Fibroblast of the aortic adventitia (primary cell): Measurements from ENCODE around the gene ARGFX. TPM values are rescaled to one million over a fixed set of nuclear protein-coding genes. Genes with fewer than 3 reads are reported as not detected.
"Not testable (repeated sequence)": the region's sequence is repeated elsewhere in the genome, so short reads cannot be mapped to it uniquely, and the experiment has no call there.

Experiments
- DNase-seq: peaks from one replicate; pipeline ENCODE4 v3.0.0-alpha.2; 2010; ENCODE audit warnings: low read depth
- H3K4me3 ChIP-seq: 2 replicates; pipeline ENCODE4 v1.5.1; 2011; ENCODE audit warnings: low read depth, mild to moderate bottlenecking, control low read depth, low read length, moderate library complexity
- total RNA-seq: library from RNA; depleted of rRNA; stranded (reverse); fragments of >200 nt; gene quantifications from 2 replicates; pipeline ENCODE4 v1.2.3, GENCODE V29; 2012; ENCODE audit warnings: low replicate concordance
- TF ChIP-seq, protein P1 (sequence below): IDR thresholded peaks from 2 replicates; pipeline ENCODE4 v1.5.1; 2011; ENCODE audit warnings: mild to moderate bottlenecking, low read length, control low read depth, inconsistent platforms; ENCODE audit not compliant: insufficient read depth

The ARGFX gene
- total RNA-seq, 1 donor, result not detected

GRCh38 chr3:121595765-121596406 lies 28.1 kb downstream of the ARGFX start:
- DNase-seq, result no peak
- no peak overlapping the region for H3K4me3 ChIP-seq
- TF ChIP-seq, protein P1, sequence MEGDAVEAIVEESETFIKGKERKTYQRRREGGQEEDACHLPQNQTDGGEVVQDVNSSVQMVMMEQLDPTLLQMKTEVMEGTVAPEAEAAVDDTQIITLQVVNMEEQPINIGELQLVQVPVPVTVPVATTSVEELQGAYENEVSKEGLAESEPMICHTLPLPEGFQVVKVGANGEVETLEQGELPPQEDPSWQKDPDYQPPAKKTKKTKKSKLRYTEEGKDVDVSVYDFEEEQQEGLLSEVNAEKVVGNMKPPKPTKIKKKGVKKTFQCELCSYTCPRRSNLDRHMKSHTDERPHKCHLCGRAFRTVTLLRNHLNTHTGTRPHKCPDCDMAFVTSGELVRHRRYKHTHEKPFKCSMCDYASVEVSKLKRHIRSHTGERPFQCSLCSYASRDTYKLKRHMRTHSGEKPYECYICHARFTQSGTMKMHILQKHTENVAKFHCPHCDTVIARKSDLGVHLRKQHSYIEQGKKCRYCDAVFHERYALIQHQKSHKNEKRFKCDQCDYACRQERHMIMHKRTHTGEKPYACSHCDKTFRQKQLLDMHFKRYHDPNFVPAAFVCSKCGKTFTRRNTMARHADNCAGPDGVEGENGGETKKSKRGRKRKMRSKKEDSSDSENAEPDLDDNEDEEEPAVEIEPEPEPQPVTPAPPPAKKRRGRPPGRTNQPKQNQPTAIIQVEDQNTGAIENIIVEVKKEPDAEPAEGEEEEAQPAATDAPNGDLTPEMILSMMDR, result no peak

DNA sequence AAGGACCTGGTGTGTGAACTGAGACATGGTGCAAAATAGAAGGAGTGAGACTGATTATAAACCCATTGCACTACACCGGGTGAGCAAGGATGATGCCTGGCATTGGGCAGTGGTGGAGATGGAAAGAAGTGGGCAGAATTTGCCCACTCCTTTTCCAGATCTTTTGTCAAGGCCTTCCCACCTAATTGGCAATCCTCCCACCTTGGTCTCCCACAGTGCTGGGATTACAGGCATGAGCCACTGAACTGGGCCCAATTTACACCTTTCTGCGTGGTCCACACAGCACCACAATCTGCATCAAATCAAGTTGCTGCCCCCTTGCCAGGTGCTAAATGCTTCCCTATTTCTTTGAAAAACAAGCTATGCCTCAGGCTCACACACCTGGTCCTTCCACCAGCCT lies 30.8 kb downstream of the ARGFX start:
- no peak overlapping the region for H3K4me3 ChIP-seq
- TF ChIP-seq, protein P1, result no peak
- no peak for DNase-seq

- DNase-seq, H3K4me3 ChIP-seq: not testable (repeated sequence)
Measured at GRCh38 chr3:121599900-121600299, 32.2 kb downstream of the ARGFX start.

GRCh38 chr3:121601212-121601812 lies 33.6 kb downstream of the ARGFX start:
- TF ChIP-seq, protein P1, result no peak
- no peak overlapping the region for H3K4me3 ChIP-seq
- no peak for DNase-seq

DNA sequence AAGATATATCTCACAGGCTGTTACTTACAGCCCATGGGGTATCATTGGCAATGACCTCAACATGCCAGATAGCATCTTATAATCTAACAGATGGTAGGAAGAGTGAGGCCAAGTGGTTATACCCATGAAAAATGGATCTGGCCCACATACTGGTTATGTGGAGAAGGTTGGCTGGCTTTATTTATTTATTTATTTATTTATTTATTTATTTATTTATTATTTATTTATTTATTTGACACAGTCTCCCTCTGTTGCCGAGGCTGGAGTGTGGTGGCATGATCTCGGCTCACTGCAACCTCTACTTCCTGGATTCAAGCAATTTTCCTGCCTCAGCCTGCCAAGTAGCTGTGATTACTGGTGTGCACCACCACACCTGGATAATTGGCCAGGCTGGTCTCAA lies 37.0 kb downstream of the ARGFX start:
- DNase-seq, result no peak
- no peak overlapping the region for H3K4me3 ChIP-seq
- TF ChIP-seq, protein P1, result no peak

GRCh38 chr3:121606106-121606505 lies 38.4 kb downstream of the ARGFX start:
- TF ChIP-seq, protein P1, result no peak
- no peak overlapping the region for H3K4me3 ChIP-seq
- DNase-seq, result no peak

Other genes with a start within 250 kb of the ARGFX start
- gene POLQ, start 22.0 kb upstream of the ARGFX start, total RNA-seq, result 0.49 and 10.1 TPM in 2 replicates
- under 0.01 TPM in 1 of 2 replicates, not detected in the other for gene FBXO40, start 25.4 kb downstream of the ARGFX start, total RNA-seq
- gene HCLS1, start 93.0 kb downstream of the ARGFX start, total RNA-seq, result 2.7 and 7.5 TPM in 2 replicates
- gene GOLGB1, start 181.8 kb downstream of the ARGFX start, total RNA-seq, result 63.2 and 153 TPM in 2 replicates